ENCODE measurements around the gene PRKAG2.

- TF ChIP-seq POLR2A (IDR thresholded peaks at IDR 0.05) (peak; percentile 11 to 76), CTCF (IDR thresholded peaks at IDR 0.05) (peak in 2 of 6 experiments; percentile 21 to 33)
Measured at GRCh38 chr7:151736403-151736909, 140.5 kb downstream of the PRKAG2 start.

Data from thyroid gland (tissue), 4 donors.